GM23338 (cell line): Measurements from ENCODE around the gene GNAI1. TPM values are rescaled to one million over a fixed set of nuclear protein-coding genes. Genes with fewer than 3 reads are reported as not detected.

Source experiments
- CREB1 ChIP-seq: fragments of 250-450 bp; sonication (Bioruptor Pico); IDR thresholded peaks from 2 replicates; pipeline ENCODE4 v1.5.0; 2020; ENCODE audit warnings: low read depth, mild to moderate bottlenecking, moderate library complexity
- CTCF ChIP-seq, 2 experiments: fragments of 200-600 bp in 1 of 2; sonication (generic) in 1 of 2; conservative IDR thresholded peaks; 2 replicates each; pipeline versions ENCODE4 v1.5.1 to v1.6.1; 2016 to 2017; ENCODE audit warnings: antibody characterized with exemption in 2 of 2, low read depth in 2 of 2, mild to moderate bottlenecking in 2 of 2, moderate library complexity in 1 of 2
- EZH2 ChIP-seq: fragments of 200-600 bp; sonication (generic); IDR thresholded peaks from one replicate; pipeline ENCODE4 v1.8.0; 2017; ENCODE audit warnings: antibody characterized with exemption, mild to moderate bottlenecking, low read depth; ENCODE audit not compliant: unreplicated experiment
- EZH2phosphoT487 ChIP-seq: fragments of 200-600 bp; sonication (generic); IDR thresholded peaks from one replicate; pipeline ENCODE4 v1.8.1; 2018; ENCODE audit warnings: antibody characterized with exemption; ENCODE audit not compliant: unreplicated experiment
- JUNB ChIP-seq: IDR thresholded peaks from one replicate; pipeline ENCODE4 v1.6.1; 2016; ENCODE audit warnings: antibody characterized with exemption; ENCODE audit not compliant: unreplicated experiment
- NANOG ChIP-seq: IDR thresholded peaks from 2 replicates; pipeline ENCODE4 v1.6.1; 2016; ENCODE audit warnings: antibody characterized with exemption, borderline replicate concordance
- STAT1 ChIP-seq: IDR thresholded peaks from one replicate; pipeline ENCODE4 v1.6.1; 2016; ENCODE audit warnings: antibody characterized with exemption; ENCODE audit not compliant: unreplicated experiment
- ZNF114 ChIP-seq: fragments of 250-450 bp; sonication (Bioruptor Pico); IDR thresholded peaks from 2 replicates; pipeline ENCODE4 v1.5.0; 2020; ENCODE audit warnings: mild to moderate bottlenecking, moderate library complexity
- ZNF331 ChIP-seq: fragments of 250-450 bp; sonication (Bioruptor Pico); IDR thresholded peaks from 2 replicates; pipeline ENCODE4 v1.5.0; 2020; ENCODE audit warnings: low read depth, mild to moderate bottlenecking, moderate library complexity
- ZNF462 ChIP-seq: fragments of 250-450 bp; sonication (Bioruptor Pico); IDR thresholded peaks from 2 replicates; pipeline ENCODE4 v1.5.0; 2020; ENCODE audit warnings: mild to moderate bottlenecking, moderate library complexity
- polyA plus RNA-seq: library from polyadenylated mRNA; unstranded; fragments of >200 nt; fragmentation: Nextera tagmentation; extraction: Ambion mirVana; gene quantifications from 2 replicates; pipeline ENCODE4 v1.2.1, GENCODE V29; 2016
- total RNA-seq: library from RNA; depleted of rRNA; stranded (reverse); fragments of >200 nt; shearing (Covaris generic); gene quantifications from 2 replicates; pipeline ENCODE4 v1.2.3, GENCODE V29; 2014

Gene GNAI1
- total and polyA plus RNA-seq, 2 experiments from 2014 or later = 31.3 to 36.9 TPM

- no peak for TF ChIP-seq ZNF462
- TF ChIP-seq EZH2phosphoT487 = no peak
- TF ChIP-seq CTCF (conservative IDR thresholded peaks at IDR 0.05; ENCODE audit: low read depth in 2 of 2) = no peak
- TF ChIP-seq CREB1 = no peak
- TF ChIP-seq STAT1 = no peak
- TF ChIP-seq EZH2 = no peak
- TF ChIP-seq ZNF331 (CRISPR knock-in tag) = no peak
- no peak for TF ChIP-seq ZNF114 (CRISPR knock-in tag)
- no peak for TF ChIP-seq JUNB
- TF ChIP-seq NANOG = no peak
Observed at GRCh38 chr7:80187727-80188126, 53.1 kb downstream of the GNAI1 start (continued).
